Muscle layer of colon (tissue), 2 donors: ENCODE measurements around the gene CFHR2.
"Not testable (repeated sequence)": the region's sequence is repeated elsewhere in the genome, so short reads cannot be mapped to it uniquely, and the experiment has no call there.

Source experiments
- H3K27ac ChIP-seq: one replicate; pipeline ENCODE4 v1.7.0; 2013; ENCODE audit warnings: low read depth, mild to moderate bottlenecking, low read length, moderate library complexity
- H3K27me3 ChIP-seq, 2 donors: one replicate each; pipeline ENCODE4 v1.7.0; 2013; ENCODE audit warnings: low read length in 2 of 2, mild to moderate bottlenecking in 2 of 2; ENCODE audit not compliant: insufficient read depth in 2 of 2, control insufficient read depth in 1 of 2
- H3K36me3 ChIP-seq: one replicate; pipeline ENCODE4 v1.7.0; 2013; ENCODE audit warnings: mild to moderate bottlenecking, low read length; ENCODE audit not compliant: insufficient read depth
- H3K4me1 ChIP-seq: one replicate; pipeline ENCODE4 v1.7.0; 2013; ENCODE audit warnings: mild to moderate bottlenecking, low read length; ENCODE audit not compliant: insufficient read depth
- H3K4me3 ChIP-seq, 2 donors: one replicate each; pipeline ENCODE4 v1.7.0; 2013; ENCODE audit warnings: low read length in 2 of 2, low read depth in 1 of 2, mild to moderate bottlenecking in 1 of 2, moderate library complexity in 1 of 2
- H3K9ac ChIP-seq: one replicate; pipeline ENCODE4 v1.7.0; 2013; ENCODE audit warnings: low read length
- H3K9me3 ChIP-seq: one replicate; pipeline ENCODE4 v1.7.0; 2013; ENCODE audit warnings: mild to moderate bottlenecking, low read length
- donor health status: abdominal sarcoma.
- donor health status: Adenocarcinoma of cecum.

CFHR2 gene

GRCh38 chr1:196954778-196955177 lies 11.2 kb downstream of the CFHR2 start:
- Histone ChIP-seq H3K9ac (no peak overlapping the region), H3K4me1 (no peaks in the 10 kb centered on the region), H3K9me3 (no peaks in the 10 kb centered on the region), H3K27me3 (no peaks in the 10 kb centered on the region), H3K36me3 (no peaks in the 10 kb centered on the region), H3K27ac (no peak overlapping the region), H3K4me3 (no peak overlapping the region)

- H3K36me3 ChIP-seq = no peaks in the 10 kb centered on the region
- no peaks in the 10 kb centered on the region for H3K4me1 ChIP-seq
- H3K9ac ChIP-seq = no peak overlapping the region
- no peaks in the 10 kb centered on the region for H3K9me3 ChIP-seq
- H3K27ac ChIP-seq = no peak overlapping the region
- H3K27me3 ChIP-seq = no peaks in the 10 kb centered on the region
- H3K4me3 ChIP-seq = no peak overlapping the region
Observed at GRCh38 chr1:196955926-196956325, 12.4 kb downstream of the CFHR2 start.

GRCh38 chr1:196960854-196961253 lies 17.3 kb downstream of the CFHR2 start:
- Histone ChIP-seq H3K27me3 (no peaks in the 10 kb centered on the region), H3K9ac (no peak overlapping the region), H3K4me3 (no peak overlapping the region), H3K27ac (no peak overlapping the region), H3K36me3 (no peaks in the 10 kb centered on the region), H3K9me3 (no peaks in the 10 kb centered on the region), H3K4me1 (no peaks in the 10 kb centered on the region)

GRCh38 chr1:196970182-196970581 lies 26.6 kb downstream of the CFHR2 start:
- Histone ChIP-seq H3K27me3 (no peaks in the 10 kb centered on the region), H3K36me3 (no peaks in the 10 kb centered on the region), H3K9ac (no peak overlapping the region), H3K4me3 (no peak overlapping the region), H3K4me1 (no peaks in the 10 kb centered on the region), H3K27ac (no peak overlapping the region), H3K9me3 (no peaks in the 10 kb centered on the region)

GRCh38 chr1:196976278-196976677 lies 32.7 kb downstream of the CFHR2 start:
- H3K36me3 ChIP-seq = no peaks in the 10 kb centered on the region
- no peaks in the 10 kb centered on the region for H3K9me3 ChIP-seq

GRCh38 chr1:196977278-196977677 lies 33.7 kb downstream of the CFHR2 start, which contains the start of gene CFHR5:
TSS of gene CFHR5 (plus strand) at chr1:196977556. CDS start at chr1:196977665, 109 bp downstream.
- Histone ChIP-seq H3K9ac (no peak within 1 kb of the TSS), H3K4me3 (no peak within 1 kb of the TSS), H3K9me3 (no peaks in the 10 kb centered on the region), H3K27ac (no peak within 1 kb of the TSS), H3K4me1 (no peaks in the 10 kb centered on the region), H3K36me3 (no peaks in the 10 kb centered on the region), H3K27me3 (no peaks in the 10 kb centered on the region)

More at GRCh38 chr1:196976278-196976677, 32.7 kb downstream of the CFHR2 start:
- no peak overlapping the region for H3K4me3 ChIP-seq
- H3K27me3 ChIP-seq = no peaks in the 10 kb centered on the region
- H3K4me1 ChIP-seq = no peaks in the 10 kb centered on the region
- H3K9ac ChIP-seq = no peak overlapping the region
- no peak overlapping the region for H3K27ac ChIP-seq

- Histone ChIP-seq H3K9me3 (no peaks in the 10 kb centered on the region), H3K27ac (no peak overlapping the region), H3K4me1 (no peaks in the 10 kb centered on the region), H3K9ac (no peak overlapping the region), H3K36me3 (no peaks in the 10 kb centered on the region), H3K27me3 (no peaks in the 10 kb centered on the region), H3K4me3 (no peak overlapping the region)
Observed at GRCh38 chr1:196980859-196981258, 37.3 kb downstream of the CFHR2 start.

GRCh38 chr1:196982247-196982646 lies 38.7 kb downstream of the CFHR2 start:
- H3K9ac ChIP-seq, H3K36me3 ChIP-seq, H3K4me3 ChIP-seq, H3K9me3 ChIP-seq, H3K4me1 ChIP-seq, H3K27ac ChIP-seq, H3K27me3 ChIP-seq: not testable (repeated sequence)

- not testable (repeated sequence) for H3K4me3 ChIP-seq, H3K27ac ChIP-seq, H3K9ac ChIP-seq, H3K36me3 ChIP-seq, H3K9me3 ChIP-seq, H3K27me3 ChIP-seq, H3K4me1 ChIP-seq
Observed at GRCh38 chr1:196991919-196992651, 48.5 kb downstream of the CFHR2 start.

GRCh38 chr1:196993916-196994315 lies 50.4 kb downstream of the CFHR2 start:
- H3K9me3 ChIP-seq = no peaks in the 10 kb centered on the region
- no peaks in the 10 kb centered on the region for H3K27me3 ChIP-seq
- H3K9ac ChIP-seq = no peak overlapping the region
- H3K4me3 ChIP-seq = no peak overlapping the region
- no peak overlapping the region for H3K27ac ChIP-seq
- H3K4me1 ChIP-seq = no peaks in the 10 kb centered on the region
- no peaks in the 10 kb centered on the region for H3K36me3 ChIP-seq

- Histone ChIP-seq H3K9me3 (no peaks in the 10 kb centered on the region), H3K27me3 (no peaks in the 10 kb centered on the region), H3K4me1 (no peaks in the 10 kb centered on the region), H3K9ac (no peak overlapping the region), H3K27ac (no peak overlapping the region), H3K4me3 (no peak overlapping the region), H3K36me3 (no peaks in the 10 kb centered on the region)
Observed at GRCh38 chr1:196997423-196997822, 53.9 kb downstream of the CFHR2 start.

GRCh38 chr1:197001828-197002227 lies 58.3 kb downstream of the CFHR2 start:
- Histone ChIP-seq H3K27ac (no peak overlapping the region), H3K36me3 (no peaks in the 10 kb centered on the region), H3K4me3 (no peak overlapping the region), H3K4me1 (no peaks in the 10 kb centered on the region), H3K9me3 (no peaks in the 10 kb centered on the region), H3K9ac (no peak overlapping the region), H3K27me3 (no peaks in the 10 kb centered on the region)
